Progenitor cell of endocrine pancreas (in vitro differentiated cells): ENCODE results near the gene MAP3K19. TPM values are rescaled to one million over a fixed set of nuclear protein-coding genes. Genes with fewer than 3 reads are reported as not detected.
A peak's percentile ranks its signal among the peaks of the same experiment; 100 is the strongest.
"Not testable (repeated sequence)": the region's sequence is repeated elsewhere in the genome, so short reads cannot be mapped to it uniquely, and the experiment has no call there.

Experiments used
- DNase-seq: peaks from one replicate; pipeline ENCODE4 v3.0.0; 2021; ENCODE audit warnings: low spot score; ENCODE audit not compliant: unreplicated experiment
- H3K27ac Mint-ChIP-seq: 2 replicates; pipeline ENCODE4 v1.8.0; 2021; ENCODE audit warnings: mild to moderate bottlenecking, moderate library complexity, mixed read lengths
- H3K27me3 Mint-ChIP-seq: 2 replicates; pipeline ENCODE4 v1.8.0; 2021; ENCODE audit warnings: mixed read lengths
- H3K36me3 Mint-ChIP-seq: 2 replicates; pipeline ENCODE4 v1.8.0; 2022; ENCODE audit warnings: mixed read lengths; ENCODE audit not compliant: insufficient read depth
- H3K4me1 Mint-ChIP-seq: 2 replicates; pipeline ENCODE4 v1.8.0; 2021; ENCODE audit warnings: low read depth, mixed read lengths
- H3K4me3 Mint-ChIP-seq: 2 replicates; pipeline ENCODE4 v1.8.0; 2021; ENCODE audit warnings: low read depth, mild to moderate bottlenecking, moderate library complexity, mixed read lengths
- H3K9me3 Mint-ChIP-seq: 2 replicates; pipeline ENCODE4 v1.8.0; 2021; ENCODE audit warnings: low read depth, mixed read lengths
- CTCF ChIP-seq: fragments of 200-600 bp; sonication (generic); IDR thresholded peaks from one replicate; pipeline ENCODE4 v1.5.0; 2021; ENCODE audit warnings: antibody characterized with exemption, mild to moderate bottlenecking; ENCODE audit not compliant: unreplicated experiment
- total RNA-seq: library from RNA; stranded (reverse); gene quantifications from 2 replicates; pipeline ENCODE4 v1.2.1, GENCODE V29; 2021

Gene MAP3K19
- total RNA-seq, 1 donor from 2014 or later, result not detected

GRCh38 chr2:134973241-134974138, 73.8 kb downstream of the MAP3K19 start:
- H3K27me3 Mint-ChIP-seq, result no peaks in the 10 kb centered on the region
- H3K4me3 Mint-ChIP-seq, result no peak overlapping the region
- H3K36me3 Mint-ChIP-seq, result peaks cover 13% of the 10 kb centered on the region
- no peak for DNase-seq
- H3K27ac Mint-ChIP-seq, result no peak overlapping the region
- peaks cover 43% of the 10 kb centered on the region for H3K9me3 Mint-ChIP-seq
- no peak for TF ChIP-seq CTCF
- H3K4me1 Mint-ChIP-seq, result no peaks in the 10 kb centered on the region

DNA sequence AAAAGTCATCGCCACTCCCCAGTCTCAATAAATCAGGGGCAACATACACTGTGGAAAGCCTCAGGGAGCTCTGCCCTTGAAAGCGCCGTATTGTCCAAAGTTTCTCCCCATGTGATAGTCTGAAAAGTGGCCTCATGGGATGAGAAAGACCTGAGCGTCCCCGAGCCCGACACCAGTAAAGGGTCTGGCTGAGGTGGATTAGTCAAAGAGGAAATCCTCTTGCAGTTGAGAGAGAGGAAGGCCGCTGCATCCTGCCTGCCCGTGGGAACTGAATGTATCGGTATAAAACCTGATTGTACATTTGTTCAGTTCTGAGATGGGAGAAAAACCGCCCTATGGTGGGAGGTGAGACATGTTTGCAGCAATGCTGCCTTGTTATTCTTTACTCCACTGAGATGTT, 80.1 kb downstream of the MAP3K19 start:
- H3K36me3 Mint-ChIP-seq, DNase-seq, H3K4me1 Mint-ChIP-seq, H3K4me3 Mint-ChIP-seq, H3K27me3 Mint-ChIP-seq, H3K27ac Mint-ChIP-seq: not testable (repeated sequence)
- H3K9me3 Mint-ChIP-seq, result peaks cover 24% of the 10 kb centered on the region

DNA sequence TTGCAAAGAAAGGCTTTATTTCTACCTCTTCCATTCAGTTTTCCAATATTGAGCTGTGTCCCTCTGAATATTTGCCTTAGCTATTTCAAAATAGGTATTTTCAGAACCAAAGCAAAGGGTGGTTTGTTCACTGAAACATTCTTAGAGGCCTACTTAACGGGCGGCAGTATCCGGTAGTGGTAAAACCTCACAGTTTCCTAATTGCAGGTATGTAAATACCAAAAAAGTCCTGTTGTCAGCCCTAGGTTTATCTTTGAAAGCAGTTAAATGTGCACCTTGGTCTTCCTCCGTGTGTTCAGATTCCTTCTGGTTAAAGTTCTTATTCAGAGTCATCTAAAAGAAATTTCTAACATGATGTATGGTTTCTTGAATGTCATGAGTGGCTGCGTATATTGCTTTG, 89.8 kb downstream of the MAP3K19 start:
- no peaks in the 10 kb centered on the region for H3K27me3 Mint-ChIP-seq
- H3K4me3 Mint-ChIP-seq, result no peak overlapping the region
- DNase-seq, result no peak
- H3K27ac Mint-ChIP-seq, result no peak overlapping the region
- peaks cover 6% of the 10 kb centered on the region for H3K4me1 Mint-ChIP-seq
- H3K36me3 Mint-ChIP-seq, result peaks cover 11% of the 10 kb centered on the region
- no peaks in the 10 kb centered on the region for H3K9me3 Mint-ChIP-seq
- TF ChIP-seq CTCF, result no peak

DNA sequence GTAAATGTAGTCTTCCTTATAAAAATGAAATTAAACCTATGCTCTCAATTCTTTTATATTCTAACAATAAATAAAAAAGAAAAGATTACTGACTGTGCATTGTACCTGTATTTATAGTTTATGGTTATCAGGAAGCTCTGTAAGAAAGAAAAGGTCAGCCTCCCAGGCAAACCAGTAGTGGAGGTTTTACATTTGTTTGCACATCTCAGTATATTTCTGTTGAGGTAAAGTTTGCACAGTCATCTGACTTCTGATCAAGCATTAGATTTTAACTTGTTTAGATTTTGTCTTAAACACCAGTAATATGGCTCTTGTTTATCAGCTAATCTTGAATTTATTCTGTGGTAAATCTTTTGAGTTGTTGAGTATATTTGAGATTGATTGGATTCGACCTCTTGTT, 91.5 kb downstream of the MAP3K19 start:
- H3K4me3 Mint-ChIP-seq, result no peak overlapping the region
- H3K36me3 Mint-ChIP-seq, result peaks cover 17% of the 10 kb centered on the region
- no peak for DNase-seq
- H3K9me3 Mint-ChIP-seq, result no peaks in the 10 kb centered on the region
- H3K27me3 Mint-ChIP-seq, result no peaks in the 10 kb centered on the region
- peaks cover 6% of the 10 kb centered on the region for H3K4me1 Mint-ChIP-seq
- TF ChIP-seq CTCF, result no peak
- no peak overlapping the region for H3K27ac Mint-ChIP-seq

DNA sequence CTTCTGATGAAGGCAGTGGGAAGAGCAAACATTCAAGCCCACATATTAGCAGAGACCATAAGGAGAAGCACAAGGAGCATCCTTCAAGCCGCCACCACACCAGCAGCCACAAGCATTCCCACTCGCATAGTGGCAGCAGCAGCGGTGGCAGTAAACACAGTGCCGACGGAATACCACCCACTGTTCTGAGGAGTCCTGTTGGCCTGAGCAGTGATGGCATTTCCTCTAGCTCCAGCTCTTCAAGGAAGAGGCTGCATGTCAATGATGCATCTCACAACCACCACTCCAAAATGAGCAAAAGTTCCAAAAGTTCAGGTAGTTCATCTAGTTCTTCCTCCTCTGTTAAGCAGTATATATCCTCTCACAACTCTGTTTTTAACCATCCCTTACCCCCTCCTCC, 93.2 kb downstream of the MAP3K19 start:
- TF ChIP-seq CTCF, result no peak
- DNase-seq, result no peak
- Mint-ChIP-seq H3K36me3 (peaks cover 23% of the 10 kb centered on the region), H3K4me1 (peaks cover 6% of the 10 kb centered on the region), H3K27ac (peak overlapping the region; percentile 84), H3K4me3 (no peak overlapping the region), H3K9me3 (no peaks in the 10 kb centered on the region), H3K27me3 (no peaks in the 10 kb centered on the region)

GRCh38 chr2:134952608-134953007, 94.6 kb downstream of the MAP3K19 start:
- H3K27ac Mint-ChIP-seq, result no peak overlapping the region
- H3K27me3 Mint-ChIP-seq, result no peaks in the 10 kb centered on the region
- DNase-seq, result no peak
- H3K4me3 Mint-ChIP-seq, result no peak overlapping the region
- peaks cover 27% of the 10 kb centered on the region for H3K36me3 Mint-ChIP-seq
- TF ChIP-seq CTCF, result no peak
- no peaks in the 10 kb centered on the region for H3K9me3 Mint-ChIP-seq
- peaks cover 1% of the 10 kb centered on the region for H3K4me1 Mint-ChIP-seq
